ENCODE data around the gene ANKRD29.

ANKRD29 gene

GRCh38 chr18:23703987-23704384 lies 41.3 kb upstream of the ANKRD29 start:
- Histone ChIP-seq H3K27ac (replicated peaks) (no peak overlapping the region), H3K27me3 (ENCODE audit: insufficient read depth, poor library complexity, severe bottlenecking) (peaks cover 30% of the 10 kb centered on the region), H3K4me3 (replicated peaks; ENCODE audit: insufficient read depth, low read length) (no peak overlapping the region)
- no peak for DNase-seq (ENCODE audit: low read depth in 1 of 2, low spot score in 1 of 2)
- TF ChIP-seq SPI1 (IDR thresholded peaks at IDR 0.05; ENCODE audit: borderline replicate concordance, low read depth) (no peak), REST (IDR thresholded peaks at IDR 0.05; ENCODE audit: insufficient replicate concordance, low read depth) (no peak), CTCF (IDR thresholded peaks at IDR 0.05; ENCODE audit: insufficient read depth, low read length) (no peak), POLR2AphosphoS5 (IDR thresholded peaks at IDR 0.05; ENCODE audit: low read depth) (no peak), GABPA (IDR thresholded peaks at IDR 0.05; ENCODE audit: low read depth) (no peak)

- Histone ChIP-seq H3K4me3 (replicated peaks; ENCODE audit: insufficient read depth, low read length) (no peak overlapping the region), H3K27me3 (ENCODE audit: insufficient read depth, poor library complexity, severe bottlenecking) (peaks cover 29% of the 10 kb centered on the region), H3K27ac (replicated peaks) (no peak overlapping the region)
- DNase-seq (ENCODE audit: low read depth in 1 of 2, low spot score in 1 of 2), result peak; percentile 35 to 54
- TF ChIP-seq GABPA (IDR thresholded peaks at IDR 0.05; ENCODE audit: low read depth) (no peak), CTCF (IDR thresholded peaks at IDR 0.05; ENCODE audit: insufficient read depth, low read length) (peak; percentile 31)
Measured at GRCh38 chr18:23703057-23703986, 40.6 kb upstream of the ANKRD29 start.

GRCh38 chr18:23702606-23703005 lies 39.9 kb upstream of the ANKRD29 start:
- no peak for TF ChIP-seq CTCF (IDR thresholded peaks at IDR 0.05; ENCODE audit: insufficient read depth, low read length)
- no peak for TF ChIP-seq POLR2AphosphoS5 (IDR thresholded peaks at IDR 0.05; ENCODE audit: low read depth)
- TF ChIP-seq REST (IDR thresholded peaks at IDR 0.05; ENCODE audit: insufficient replicate concordance, low read depth), result no peak
- no peak for TF ChIP-seq SPI1 (IDR thresholded peaks at IDR 0.05; ENCODE audit: borderline replicate concordance, low read depth)
- TF ChIP-seq GABPA (IDR thresholded peaks at IDR 0.05; ENCODE audit: low read depth), result no peak
- DNase-seq (ENCODE audit: low read depth in 1 of 2, low spot score in 1 of 2), result no peak
- no peak overlapping the region for H3K4me3 ChIP-seq (replicated peaks; ENCODE audit: insufficient read depth, low read length)
- peaks cover 27% of the 10 kb centered on the region for H3K27me3 ChIP-seq (ENCODE audit: insufficient read depth, poor library complexity, severe bottlenecking)
- no peak overlapping the region for H3K27ac ChIP-seq (replicated peaks)

All from HL-60 (cell line).